Midbrain (tissue), 1 donor: ENCODE data around the gene WDR20.
"Not testable (repeated sequence)": the region's sequence is repeated elsewhere in the genome, so short reads cannot be mapped to it uniquely, and the experiment has no call there.

Experiments used
- DNase-seq: peaks from one replicate; lab custom pipeline; 2025; lab: John Stamatoyannopoulos, UW

Gene WDR20

DNA sequence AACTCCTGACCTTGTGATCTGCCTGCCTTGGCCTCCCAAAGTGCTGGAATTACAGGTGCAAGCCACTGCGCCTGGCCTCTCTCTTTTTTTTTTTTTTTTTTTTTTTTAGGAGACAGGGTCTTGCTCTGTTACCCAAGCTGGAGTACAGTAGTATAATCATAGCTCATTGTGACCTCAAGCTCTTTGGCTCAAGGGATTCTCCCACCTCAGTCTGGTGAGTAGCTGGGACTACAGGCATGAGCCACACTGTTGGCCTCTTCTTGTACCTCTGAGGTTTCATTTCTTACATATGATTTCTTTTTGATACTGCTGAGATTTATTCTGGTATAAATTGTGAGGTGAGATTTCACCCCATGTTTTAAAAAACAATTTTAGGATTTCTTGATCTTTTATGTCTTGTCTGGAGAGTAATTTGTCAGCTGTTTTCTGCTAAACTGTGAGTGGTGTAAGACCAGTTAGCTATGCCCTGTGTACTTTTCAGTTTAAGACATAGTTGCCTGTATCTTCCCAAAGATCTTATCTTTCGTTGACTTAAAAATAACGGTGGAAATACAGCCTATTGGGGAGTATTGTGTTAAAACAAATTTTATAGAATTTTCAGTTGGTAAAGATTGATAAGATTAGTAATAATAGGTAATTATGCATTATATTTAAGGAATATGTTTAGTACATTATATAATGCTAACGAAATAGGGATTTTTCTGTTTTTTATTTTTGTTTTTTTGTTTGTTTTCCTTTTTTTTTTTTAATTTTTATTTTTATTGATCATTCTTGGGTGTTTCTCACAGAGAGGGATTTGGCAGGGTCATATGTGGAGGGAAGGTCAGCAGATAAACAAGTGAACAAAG, 31.7 kb downstream of the WDR20 start:
- no peak for DNase-seq

DNA sequence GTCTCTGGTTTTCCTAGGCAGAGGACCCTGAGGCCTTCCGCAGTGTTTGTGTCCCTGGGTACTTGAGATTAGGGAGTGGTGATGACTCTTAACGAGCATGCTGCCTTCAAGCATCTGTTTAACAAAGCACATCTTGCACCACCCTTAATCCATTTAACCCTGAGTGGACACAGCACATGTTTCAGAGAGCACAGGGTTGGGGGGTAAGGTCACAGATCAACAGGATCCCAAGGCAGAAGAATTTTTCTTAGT, 32.2 kb downstream of the WDR20 start:
- not testable (repeated sequence) for DNase-seq

DNA sequence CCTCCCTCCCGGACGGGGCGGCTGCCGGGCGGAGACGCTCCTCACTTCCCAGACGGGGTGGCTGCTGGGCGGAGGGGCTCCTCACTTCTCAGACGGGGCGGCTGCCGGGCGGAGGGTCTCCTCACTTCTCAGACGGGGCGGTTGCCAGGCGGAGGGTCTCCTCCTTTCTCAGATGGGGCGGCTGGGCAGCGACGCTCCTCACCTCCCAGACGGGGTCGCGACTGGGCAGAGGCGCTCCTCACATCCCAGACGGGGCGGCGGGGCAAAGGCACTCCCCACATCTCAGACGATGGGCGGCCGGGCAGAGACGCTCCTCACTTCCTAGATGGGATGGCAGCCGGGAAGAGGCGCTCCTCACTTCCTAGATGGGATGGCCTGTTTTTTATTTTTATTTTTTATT, 33.0 kb downstream of the WDR20 start:
- DNase-seq, result not testable (repeated sequence)

DNA sequence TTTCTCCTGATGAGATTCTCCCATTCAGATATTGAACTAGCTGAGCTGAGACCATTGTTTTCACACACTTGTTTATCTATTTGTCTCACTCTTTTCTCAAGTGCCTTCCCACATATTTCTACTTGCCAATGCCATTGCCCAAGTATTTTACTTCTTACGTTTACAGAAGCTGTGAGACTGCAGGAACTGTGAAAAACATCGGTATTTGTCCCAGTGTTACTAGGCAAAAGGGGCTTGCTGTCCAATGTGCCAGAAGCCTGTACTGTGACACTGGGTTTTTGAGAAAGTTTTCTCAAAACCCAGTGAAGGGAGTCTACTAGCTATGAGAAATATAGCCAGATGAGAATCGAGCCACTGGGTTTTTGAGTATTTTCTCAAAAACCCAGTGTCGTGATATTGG, 37.5 kb downstream of the WDR20 start:
- peak; percentile 35 for DNase-seq

DNA sequence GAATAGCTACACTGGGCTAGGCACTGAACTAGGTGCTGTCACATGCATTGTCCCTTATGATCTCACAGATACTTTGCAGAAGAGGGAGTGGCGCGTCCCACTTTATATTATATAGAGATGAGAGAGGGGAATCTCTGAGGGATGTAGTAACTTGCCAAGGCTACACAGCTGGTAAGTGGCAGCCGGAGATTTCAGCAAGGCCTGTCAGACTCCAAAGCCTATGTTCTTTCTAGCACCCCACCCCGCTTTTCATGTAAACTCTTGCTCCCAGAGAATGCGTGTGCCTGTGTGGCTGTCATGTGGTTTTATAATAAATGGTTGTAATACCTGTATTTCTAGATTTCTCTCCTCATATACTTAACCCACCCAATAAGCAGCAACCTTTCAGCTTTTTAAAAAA, 39.1 kb downstream of the WDR20 start:
- no peak for DNase-seq

DNA sequence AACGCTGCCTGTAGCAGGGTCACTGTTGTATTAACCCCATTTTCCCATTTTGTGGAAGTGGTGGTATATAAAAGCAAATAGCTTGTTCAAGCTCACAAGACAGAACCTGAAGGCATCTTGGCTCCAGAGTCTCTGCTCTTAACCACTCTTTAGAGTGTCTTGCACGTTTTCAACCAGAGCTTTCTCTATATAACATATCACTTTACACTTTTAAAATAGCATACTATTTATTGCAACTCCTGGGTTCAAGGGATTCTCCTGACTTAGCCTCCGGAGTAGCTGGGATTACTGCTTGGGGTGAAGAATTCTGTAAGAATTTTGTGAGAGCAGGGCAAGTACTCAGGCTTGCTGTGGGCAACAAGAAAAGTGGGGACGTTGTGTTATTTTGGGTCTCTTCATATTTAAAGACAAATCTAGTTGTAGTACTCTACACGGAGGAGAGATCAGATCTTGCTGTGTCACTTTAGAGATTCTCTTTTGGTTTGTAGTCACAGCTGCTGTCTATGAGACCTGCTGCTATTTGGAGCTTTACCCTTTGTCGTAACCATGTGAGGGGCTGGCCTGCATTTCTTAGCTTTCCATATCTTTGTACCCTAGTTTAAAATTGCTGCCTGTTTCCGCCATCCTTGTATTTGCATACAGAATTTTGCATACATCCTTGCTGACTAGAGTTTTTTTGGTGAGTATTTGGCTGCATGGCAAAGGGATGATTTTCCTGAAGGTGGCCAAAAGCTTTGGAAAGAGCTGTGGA, 40.7 kb downstream of the WDR20 start:
- no peak for DNase-seq

DNA sequence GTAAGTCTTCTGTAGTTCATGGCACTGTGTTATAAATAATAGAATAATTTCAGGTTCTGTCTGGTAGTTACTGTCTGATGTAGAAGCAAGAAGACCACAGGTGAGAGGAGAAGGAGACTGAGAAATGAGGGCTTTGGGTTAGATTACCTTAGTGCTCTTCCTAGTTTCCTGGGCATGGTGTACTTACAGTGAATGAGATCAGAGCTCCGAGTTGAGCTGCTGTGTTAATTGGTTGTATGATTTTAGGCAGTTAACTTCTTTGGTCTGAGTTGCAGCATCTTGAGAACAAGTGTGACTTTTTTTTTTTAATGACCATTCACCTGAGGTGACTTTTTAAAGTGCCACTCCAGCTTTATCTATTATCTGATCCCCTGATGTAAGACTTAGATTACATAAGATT, 41.5 kb downstream of the WDR20 start:
- no peak for DNase-seq

DNA sequence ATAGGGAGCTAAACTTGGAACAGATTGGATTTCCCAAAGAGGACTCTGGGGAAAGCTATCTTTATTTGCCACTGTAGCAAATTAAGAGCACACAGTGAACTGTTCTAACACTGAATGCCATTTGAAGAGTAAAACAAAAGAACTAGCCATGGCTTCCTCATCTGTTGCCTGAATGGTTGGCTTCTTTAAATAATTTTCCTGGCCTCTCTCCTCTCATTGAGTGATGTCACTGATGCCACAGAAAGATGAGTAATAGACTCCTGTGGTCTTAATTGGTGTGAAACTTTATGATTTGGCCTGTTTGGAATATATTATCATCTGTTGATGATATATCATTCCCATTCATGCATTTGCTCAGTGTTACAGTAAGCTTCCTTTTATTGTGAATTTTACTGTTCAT, 42.5 kb downstream of the WDR20 start:
- DNase-seq, result peak; percentile 34

DNA sequence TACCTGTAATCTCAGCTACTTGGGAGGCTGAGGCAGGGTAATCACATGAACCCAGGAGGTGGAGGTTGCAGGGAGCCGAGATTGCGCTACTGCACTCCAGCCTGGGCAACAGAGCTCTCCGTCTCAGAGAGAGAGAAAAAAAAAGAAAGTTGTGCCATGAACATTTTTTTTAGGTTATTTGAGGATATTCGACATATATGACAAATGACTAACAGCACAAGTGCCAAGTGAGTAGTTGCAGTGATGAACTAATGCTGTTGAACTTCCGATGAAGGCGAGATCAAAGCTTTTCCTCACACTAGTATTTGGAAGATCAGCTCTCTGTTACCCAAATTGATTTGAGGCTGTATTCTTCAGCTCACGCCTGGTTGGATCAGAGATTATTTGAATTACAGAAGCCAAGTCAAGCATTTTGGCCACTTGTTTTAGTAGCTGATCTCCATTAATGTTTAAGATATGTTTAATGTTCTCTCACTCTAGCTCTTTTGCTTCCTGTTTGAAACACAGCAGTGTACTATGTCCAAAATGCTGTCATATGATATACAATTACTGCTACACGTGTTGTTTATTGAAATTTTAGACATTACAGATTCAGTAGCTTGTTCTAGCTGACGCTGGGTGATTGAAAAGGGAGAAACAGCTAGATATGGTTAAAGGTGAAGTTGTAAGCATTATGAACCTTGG, 43.4 kb downstream of the WDR20 start:
- DNase-seq, result no peak

DNA sequence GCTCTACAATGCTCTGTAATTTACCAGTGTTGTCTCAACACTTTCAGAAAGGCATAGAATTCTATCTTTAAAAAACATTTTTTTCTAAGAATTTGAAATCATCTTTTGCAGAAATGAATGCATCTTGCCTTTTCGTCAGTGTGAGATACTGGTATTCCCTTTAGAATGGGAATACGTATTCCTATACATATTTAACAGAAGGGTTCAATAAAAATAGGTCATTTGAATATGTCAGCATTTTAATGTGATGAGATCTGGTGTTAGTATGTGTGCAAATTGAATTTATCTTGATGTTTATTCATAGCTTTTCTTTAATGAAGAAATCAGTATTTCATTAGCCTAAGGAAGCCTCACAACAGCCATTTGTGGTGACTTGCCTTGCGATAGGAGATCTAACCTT, 44.2 kb downstream of the WDR20 start:
- no peak for DNase-seq

DNA sequence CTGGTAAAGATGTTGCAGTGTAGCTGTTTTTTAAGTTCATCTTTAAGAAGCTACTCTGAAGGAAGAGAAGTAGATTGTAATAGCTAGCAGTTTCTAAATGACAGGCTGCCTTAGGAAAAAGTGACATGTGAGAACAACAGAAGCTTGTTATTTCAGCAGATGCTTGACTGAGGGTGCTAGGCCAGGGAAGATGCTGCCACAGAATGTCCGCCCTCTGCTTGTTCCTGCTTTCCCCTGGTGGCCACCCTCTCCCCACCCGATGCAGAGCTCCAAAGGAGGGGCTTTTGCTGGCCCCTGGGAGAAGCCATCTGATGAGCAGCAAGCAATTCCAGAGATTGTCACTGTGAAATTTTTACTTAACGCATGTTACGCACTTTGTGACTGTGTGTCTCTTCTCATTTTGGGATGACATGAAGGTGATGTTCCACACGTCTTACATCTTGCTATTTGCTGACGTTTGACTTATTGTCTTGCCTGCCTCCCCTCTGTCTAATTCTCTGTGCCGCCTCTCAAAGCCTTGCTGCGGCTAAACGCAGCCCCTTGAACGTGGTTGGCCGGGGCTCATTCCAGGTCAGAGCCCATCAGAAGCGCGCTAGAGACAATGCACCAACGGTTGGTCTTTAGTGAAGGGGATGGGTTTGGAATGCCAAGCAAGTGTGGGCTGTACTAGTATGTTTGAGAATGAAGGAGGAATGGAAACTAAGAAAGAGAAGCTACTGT, 44.8 kb downstream of the WDR20 start:
- peak; percentile 61 for DNase-seq

DNA sequence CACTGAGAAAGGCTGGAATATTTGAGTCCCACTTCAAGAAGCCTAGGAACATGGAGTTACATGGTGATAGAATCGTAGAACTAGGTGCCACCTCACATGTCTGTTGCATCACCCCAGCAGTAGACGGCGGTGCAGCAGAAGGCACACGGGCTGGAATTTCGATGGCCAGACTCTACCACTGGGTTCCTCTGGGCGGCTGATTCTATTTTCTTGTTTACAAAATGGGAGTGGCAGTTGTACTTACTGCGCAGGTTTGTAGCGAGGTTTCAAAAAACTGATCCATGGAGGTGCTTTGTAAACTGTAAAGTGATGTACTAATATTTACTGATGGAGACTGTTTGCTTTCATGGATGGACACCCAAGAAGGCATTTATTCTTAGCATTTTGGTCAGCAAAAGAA, 45.7 kb downstream of the WDR20 start:
- peak; percentile 22 for DNase-seq

DNA sequence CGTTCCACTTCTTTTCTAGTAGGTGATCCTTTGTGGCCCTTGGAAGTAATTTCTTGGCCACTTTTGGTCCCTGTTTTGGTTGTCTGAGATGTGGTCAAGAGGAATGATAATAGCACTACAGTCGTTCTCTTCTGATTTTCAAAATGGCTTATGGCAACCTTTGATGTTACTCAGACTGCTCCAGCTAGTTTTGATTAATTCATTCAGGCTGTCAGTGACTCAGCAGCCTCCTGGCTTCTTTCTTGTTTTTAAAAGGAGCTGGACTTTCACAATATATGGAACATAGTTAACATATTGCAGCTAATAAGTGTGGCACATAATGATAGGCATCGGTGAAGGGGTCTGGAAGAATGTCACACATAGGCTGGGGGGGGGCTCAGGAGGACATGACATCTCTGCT, 47.3 kb downstream of the WDR20 start:
- DNase-seq, result peak; percentile 25

DNA sequence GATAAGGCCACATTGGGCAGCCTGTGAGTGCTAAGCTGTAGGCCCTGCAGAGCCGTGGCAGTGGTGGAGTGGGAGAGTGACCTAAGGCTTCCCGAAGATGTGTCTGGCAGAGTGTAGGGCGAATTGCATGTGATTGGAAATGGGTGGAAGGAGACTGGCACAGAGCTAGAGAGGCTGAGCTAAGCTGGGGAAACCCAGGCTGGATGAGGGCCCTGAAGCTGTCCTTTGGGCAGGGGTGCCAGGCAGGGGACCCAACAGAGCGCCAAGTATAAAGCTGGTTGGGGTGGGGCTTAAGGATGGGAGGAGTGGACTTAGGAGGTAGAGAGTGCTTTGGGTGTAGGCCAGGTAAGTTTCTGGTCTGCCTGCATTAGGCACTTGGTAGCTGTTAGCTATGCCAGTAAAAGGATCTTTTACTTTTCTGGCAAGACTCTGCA, 47.9 kb downstream of the WDR20 start:
- DNase-seq, result peak; percentile 30

DNA sequence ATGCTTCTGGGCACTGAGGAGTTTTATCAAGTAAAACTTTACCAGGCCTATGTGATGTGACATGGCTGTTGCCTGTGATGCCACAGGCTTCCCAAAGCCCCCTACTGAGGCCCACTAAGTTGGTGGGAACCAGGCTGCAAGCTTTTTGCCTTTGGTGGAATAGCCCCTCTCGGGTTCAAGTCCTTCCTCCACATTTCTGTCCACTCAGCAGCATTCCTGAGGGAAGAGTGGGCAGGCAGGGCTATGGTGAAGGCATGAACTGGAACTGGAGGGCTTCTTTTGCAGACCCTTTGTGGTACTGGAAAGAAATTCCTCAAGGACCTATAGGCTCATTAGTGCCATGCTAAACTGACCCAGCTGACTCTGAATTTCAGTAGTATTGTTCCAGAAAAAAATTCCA, 48.5 kb downstream of the WDR20 start:
- no peak for DNase-seq

DNA sequence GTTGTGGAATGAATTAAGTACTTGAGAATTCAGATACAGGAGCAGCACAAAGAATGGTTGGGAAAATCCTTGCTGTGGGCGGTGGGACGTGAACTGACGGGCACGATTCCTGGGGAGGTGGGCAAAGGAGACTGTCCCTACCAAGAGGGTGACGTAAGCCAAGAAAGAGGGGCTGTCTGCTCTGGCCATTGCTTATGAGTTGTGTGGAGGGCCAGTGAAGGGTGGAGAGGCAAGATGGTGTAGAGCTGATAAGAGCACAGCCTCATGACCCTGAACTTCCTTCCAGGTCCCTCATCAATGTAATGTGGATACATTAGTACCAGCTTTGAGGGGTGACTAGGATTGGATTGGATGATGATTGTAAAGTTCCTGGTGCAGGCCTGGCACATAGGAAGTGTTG, 50.2 kb downstream of the WDR20 start:
- DNase-seq, result no peak

DNA sequence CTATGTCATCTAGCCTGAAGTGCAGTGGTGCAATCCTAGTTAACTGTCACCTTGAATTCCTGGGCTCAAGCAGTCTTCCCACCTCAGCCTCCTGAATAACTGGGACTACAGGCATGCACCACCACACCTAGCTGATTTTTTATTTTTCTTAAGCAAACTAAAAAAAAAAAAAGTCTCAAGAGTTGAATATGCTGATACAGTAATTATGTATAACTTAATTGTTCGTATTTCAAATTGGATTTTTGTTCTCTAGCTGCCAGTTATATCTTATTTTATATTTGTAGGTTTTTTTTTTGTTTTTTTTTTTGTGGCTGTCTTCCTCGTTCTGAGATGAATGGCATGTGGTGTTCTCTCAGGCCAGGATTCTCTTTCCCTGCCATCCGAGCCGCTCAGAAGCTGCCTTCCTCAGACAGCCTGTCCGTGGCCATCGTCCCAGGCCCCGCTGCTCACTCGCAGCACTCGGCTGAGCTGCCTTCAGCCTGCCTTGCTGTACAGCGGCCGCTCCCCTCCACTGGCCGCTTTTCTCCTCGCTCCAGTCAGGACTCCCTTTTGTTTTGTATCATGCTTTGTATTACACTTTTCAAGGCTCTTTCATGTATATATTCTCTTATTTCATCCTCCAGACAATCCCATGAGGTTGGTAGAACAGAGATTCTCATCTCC, 53.3 kb downstream of the WDR20 start:
- peak; percentile 74 for DNase-seq

DNA sequence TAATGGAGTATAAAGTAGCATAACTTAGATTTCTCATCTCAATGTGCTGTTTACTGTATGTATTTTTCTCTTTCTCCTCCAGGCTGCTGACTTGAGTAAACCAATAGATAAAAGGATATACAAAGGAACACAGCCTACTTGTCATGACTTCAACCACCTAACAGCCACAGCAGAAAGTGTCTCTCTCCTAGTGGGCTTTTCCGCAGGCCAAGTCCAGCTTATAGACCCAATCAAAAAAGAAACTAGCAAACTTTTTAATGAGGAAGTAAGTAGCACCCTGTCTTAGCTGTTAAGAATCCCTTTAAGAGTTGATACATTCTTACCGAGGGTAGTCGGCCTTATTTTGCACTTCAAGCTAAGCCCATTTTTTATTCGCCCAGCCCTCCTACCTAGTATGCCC, 55.2 kb downstream of the WDR20 start:
- DNase-seq, result no peak

DNA sequence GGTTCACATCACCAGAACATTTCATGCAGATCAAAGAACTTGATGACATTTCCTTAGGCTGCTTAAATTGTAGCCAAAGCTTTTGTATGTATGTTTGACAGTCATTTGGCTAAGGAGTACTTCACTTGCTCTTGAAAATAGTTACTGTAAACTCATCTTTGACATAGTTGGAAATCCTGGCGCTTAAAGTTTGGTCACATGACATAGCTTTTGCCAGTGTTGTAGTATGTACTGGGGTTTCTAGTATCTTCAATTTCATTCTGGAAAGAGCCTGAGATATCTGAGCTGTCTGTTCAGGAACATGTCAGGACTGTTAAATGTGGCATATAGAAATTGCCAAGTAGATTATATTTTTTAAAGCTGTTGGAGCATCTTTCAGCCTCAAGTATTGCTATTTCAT, 55.7 kb downstream of the WDR20 start:
- no peak for DNase-seq

DNA sequence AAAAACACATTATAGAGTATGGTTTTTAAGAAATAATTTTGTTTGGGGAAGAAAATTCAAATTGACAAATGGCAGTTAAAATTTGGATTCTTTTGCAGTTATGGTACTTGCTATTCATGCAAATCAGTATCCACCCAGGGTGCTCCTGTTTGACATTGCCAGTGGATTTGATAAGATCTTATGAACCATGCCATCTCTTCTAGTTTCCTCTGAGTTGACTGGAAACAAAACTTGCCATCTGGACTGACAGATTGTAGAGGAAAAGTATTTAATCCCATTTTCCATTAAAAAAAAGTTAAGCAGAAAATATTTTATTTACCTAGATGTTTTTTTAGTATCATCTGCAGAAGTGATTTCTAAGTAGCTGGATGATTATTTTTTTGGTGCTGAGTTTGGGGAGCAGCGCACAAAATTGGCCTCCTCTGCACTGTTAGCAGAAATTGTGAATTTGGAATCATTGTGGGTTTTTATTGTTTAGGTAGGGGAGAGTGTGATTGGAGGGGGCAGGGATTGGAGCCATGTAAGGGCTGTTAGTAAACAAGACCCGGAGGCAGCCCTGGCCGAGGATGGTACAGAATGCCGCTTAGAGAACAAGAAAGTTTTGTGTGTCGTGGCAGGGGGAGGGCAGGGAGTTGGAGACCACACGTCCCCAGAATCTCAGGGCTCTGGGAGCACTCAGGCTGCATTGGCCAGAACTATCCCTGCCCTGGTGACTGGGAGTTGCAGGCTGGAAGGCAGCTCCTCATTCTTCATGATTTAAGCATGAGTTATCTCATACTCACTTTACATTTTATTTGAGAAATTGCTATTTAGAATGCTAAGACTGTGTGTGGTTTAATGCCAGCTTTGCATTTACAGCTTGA, 56.6 kb downstream of the WDR20 start:
- peak; percentile 90 for DNase-seq

DNA sequence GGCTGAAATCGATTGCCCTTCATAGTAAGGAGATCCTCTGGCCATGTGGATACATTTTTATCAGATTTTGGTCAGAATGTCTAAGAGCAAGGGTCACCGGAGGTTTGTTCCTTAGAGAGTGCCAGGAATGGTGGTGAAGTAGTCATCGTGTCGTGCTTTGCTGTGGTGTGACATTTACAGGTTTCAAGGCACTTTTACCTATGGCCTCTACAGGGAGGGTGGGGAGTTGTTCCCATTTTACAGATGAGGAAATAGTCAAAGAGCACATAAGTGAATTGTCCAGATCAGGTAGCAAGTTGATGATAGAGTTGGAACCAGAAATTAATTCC, 57.2 kb downstream of the WDR20 start:
- no peak for DNase-seq
